Keratinocyte (primary cell): Measurements from ENCODE around the gene APBB1IP. TPM values are rescaled to one million over a fixed set of nuclear protein-coding genes. Genes with fewer than 3 reads are reported as not detected.
"Not testable (repeated sequence)": the region's sequence is repeated elsewhere in the genome, so short reads cannot be mapped to it uniquely, and the experiment has no call there.

ENCODE experiments used
- DNase-seq: peaks from one replicate; pipeline ENCODE4 v3.0.0-alpha.2; 2011; ENCODE audit warnings: low read depth, missing footprints, low spot score
- FAIRE-seq: peaks from 2 replicates; lab custom pipeline; 2011; peaks lifted over from hg19 to GRCh38; lab: Jason Lieb, UNC
- H2AFZ ChIP-seq: 2 replicates; pipeline ENCODE4 v1.6.0; 2012; ENCODE audit warnings: low read length, control low read depth, inconsistent platforms; ENCODE audit not compliant: control insufficient read depth
- H3K27ac ChIP-seq: 2 replicates; pipeline ENCODE4 v1.5.1; 2011; ENCODE audit warnings: low read length; ENCODE audit not compliant: control insufficient read depth, insufficient read depth
- H3K27me3 ChIP-seq: 3 replicates; pipeline ENCODE4 v1.6.0; 2011; ENCODE audit warnings: low read length; ENCODE audit not compliant: control insufficient read depth, insufficient read depth; ENCODE audit errors: extremely low read depth
- H3K36me3 ChIP-seq, 2 experiments: 2 replicates in 1 of 2; 3 replicates in 1 of 2; pipeline ENCODE4 v1.5.1; 2011; ENCODE audit warnings: low read length in 2 of 2, mild to moderate bottlenecking in 1 of 2; ENCODE audit not compliant: control insufficient read depth in 2 of 2, insufficient read depth in 2 of 2; ENCODE audit errors: extremely low read depth in 1 of 2
- H3K4me1 ChIP-seq: 3 replicates; pipeline ENCODE4 v1.5.1; 2011; ENCODE audit warnings: low read length; ENCODE audit not compliant: control insufficient read depth, insufficient read depth; ENCODE audit errors: extremely low read depth
- H3K4me2 ChIP-seq: 3 replicates; pipeline ENCODE4 v1.6.0; 2011; ENCODE audit warnings: low read depth, low read length; ENCODE audit not compliant: control insufficient read depth, insufficient read depth; ENCODE audit errors: extremely low read depth
- H3K4me3 ChIP-seq, 3 experiments: fragments of 200-600 bp in 1 of 3; sonication (generic) in 1 of 3; 2 replicates in 2 of 3; 3 replicates in 1 of 3; pipeline ENCODE4 v1.5.1; 2011 to 2016; ENCODE audit warnings: low read length in 3 of 3, mild to moderate bottlenecking in 3 of 3, control low read depth in 2 of 3, inconsistent platforms in 1 of 3, low read depth in 1 of 3, mixed read lengths in 1 of 3, mixed run types in 1 of 3, moderate library complexity in 1 of 3; ENCODE audit not compliant: control insufficient read depth in 2 of 3, insufficient read depth in 2 of 3; ENCODE audit errors: extremely low read depth in 1 of 3
- H3K79me2 ChIP-seq: 2 replicates; pipeline ENCODE4 v1.6.0; 2012; ENCODE audit warnings: low read length; ENCODE audit not compliant: control insufficient read depth, insufficient read depth
- H3K9ac ChIP-seq: 3 replicates; pipeline ENCODE4 v1.6.0; 2011; ENCODE audit warnings: low read length; ENCODE audit not compliant: control insufficient read depth, insufficient read depth; ENCODE audit errors: extremely low read depth
- H3K9me1 ChIP-seq: 3 replicates; pipeline ENCODE4 v1.6.0; 2011; ENCODE audit warnings: low read length; ENCODE audit not compliant: control insufficient read depth, insufficient read depth; ENCODE audit errors: extremely low read depth
- H3K9me3 ChIP-seq: 2 replicates; pipeline ENCODE4 v1.5.1; 2012; ENCODE audit warnings: low read depth, low read length; ENCODE audit not compliant: control insufficient read depth
- H4K20me1 ChIP-seq: 3 replicates; pipeline ENCODE4 v1.6.0; 2011; ENCODE audit warnings: low read length; ENCODE audit not compliant: control insufficient read depth, insufficient read depth; ENCODE audit errors: extremely low read depth
- CTCF ChIP-seq, 3 experiments: IDR thresholded peaks in 1 of 3; conservative IDR thresholded peaks in 1 of 3; optimal IDR thresholded peaks in 1 of 3; 2 replicates in 2 of 3; 3 replicates in 1 of 3; pipeline versions ENCODE3 to v1.5.1; 2011; ENCODE audit warnings: low read length in 3 of 3, mild to moderate bottlenecking in 3 of 3, moderate library complexity in 2 of 3, control low read depth in 1 of 3, inconsistent platforms in 1 of 3; ENCODE audit not compliant: insufficient read depth in 2 of 3; ENCODE audit errors: extremely low read depth in 1 of 3
- EZH2 ChIP-seq: IDR thresholded peaks from one replicate; pipeline ENCODE4 v1.6.1; 2012; ENCODE audit warnings: inconsistent platforms, mild to moderate bottlenecking, low read length, moderate library complexity
- dilution Hi-C: fragments of 300-500 bp; cut with MboI; formaldehyde crosslinking; loops from one replicate; pipeline ENCODE4 v1.7.0; 2020; ENCODE audit warnings: low sequenced_read_pairs; ENCODE audit not compliant: extremely low pct_ligation_motif_present
- polyA plus RNA-seq, 5 experiments: library from polyadenylated mRNA; depleted of rRNA in 3 of 5; stranded (reverse) in 3 of 5; stranded (forward) in 1 of 5; unstranded in 1 of 5; fragments of >200 nt; gene quantifications; 1 replicate in 1 of 5; 2 replicates in 3 of 5; 3 replicates in 1 of 5; pipeline versions ENCODE4 v1.2.1 to v1.2.3, GENCODE V29; 2011 to 2012; ENCODE audit warnings: missing spikeins in 2 of 5, low read depth in 1 of 5, low replicate concordance in 1 of 5

The APBB1IP gene
- polyA plus RNA-seq, 1 donor (not counting 4 experiments of a cell fraction or from before 2014, with no cell fraction given): not detected

DNA sequence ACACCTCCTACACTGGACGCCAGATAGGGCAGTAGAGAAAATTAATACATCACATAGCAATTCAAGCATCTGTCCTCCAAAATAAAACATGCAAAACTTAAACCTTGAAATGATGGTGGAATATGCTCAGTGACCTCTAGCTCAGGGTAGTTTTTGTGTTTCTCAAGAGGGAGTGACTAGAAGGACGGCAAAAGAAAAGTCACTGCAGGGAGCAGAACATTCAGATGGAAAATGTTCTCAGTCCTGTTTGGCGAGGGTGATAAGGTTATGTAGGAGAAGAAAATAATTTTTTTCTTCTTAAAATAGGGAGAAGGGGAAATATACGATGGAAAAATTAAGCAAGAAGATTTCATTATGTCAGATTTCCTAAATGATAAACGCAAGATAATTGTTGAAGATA, 50.9 kb downstream of the APBB1IP start:
- Histone ChIP-seq H3K9me1 (no peaks in the 10 kb centered on the region), H3K4me1 (peaks cover 19% of the 10 kb centered on the region), H3K27me3 (no peaks in the 10 kb centered on the region), H4K20me1 (no peaks in the 10 kb centered on the region), H3K4me3 (no peak overlapping the region), H3K79me2 (no peaks in the 10 kb centered on the region), H3K9ac (no peak overlapping the region), H3K36me3 (no peaks in the 10 kb centered on the region), H2AFZ (no peak overlapping the region), H3K9me3 (no peaks in the 10 kb centered on the region), H3K4me2 (no peak overlapping the region), H3K27ac (peak overlapping the region; percentile 42)
- TF ChIP-seq EZH2 (no peak), CTCF (optimal IDR thresholded peaks at IDR 0.05 in 1 of 3, IDR thresholded peaks at IDR 0.05 in 1 of 3, conservative IDR thresholded peaks at IDR 0.05 in 1 of 3; ENCODE audit: extremely low read depth in 1 of 3, insufficient read depth in 2 of 3, low read length in 3 of 3) (no peak)
- DNase-seq (no peak), FAIRE-seq (no peak)
- dilution Hi-C loops: no loop called here

DNA sequence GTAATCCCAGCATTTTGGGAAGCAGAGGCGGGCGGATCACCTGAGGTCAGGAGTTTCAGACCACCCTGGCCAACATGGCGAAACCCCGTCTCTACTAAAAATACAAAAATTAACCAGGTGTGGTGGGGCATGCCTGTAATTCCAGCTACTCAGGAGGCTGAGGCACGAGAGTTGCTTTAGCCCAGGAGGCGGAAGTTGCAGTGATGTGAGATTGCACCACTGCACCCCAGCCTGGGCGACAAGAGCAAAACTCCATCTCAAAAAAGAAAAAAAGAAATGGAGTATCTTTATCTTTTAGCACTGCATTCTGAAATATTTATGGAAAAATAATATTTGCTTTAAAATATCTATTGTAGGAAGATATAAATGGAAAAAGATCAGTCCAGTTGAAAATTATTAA, 52.2 kb downstream of the APBB1IP start:
- H3K4me2 ChIP-seq, H3K79me2 ChIP-seq, H3K9ac ChIP-seq, H3K27ac ChIP-seq, DNase-seq, H3K27me3 ChIP-seq, H3K9me1 ChIP-seq, H4K20me1 ChIP-seq, FAIRE-seq, H3K36me3 ChIP-seq, dilution Hi-C loops, H2AFZ ChIP-seq, H3K4me3 ChIP-seq, H3K9me3 ChIP-seq: not testable (repeated sequence)
- H3K4me1 ChIP-seq: peaks cover 19% of the 10 kb centered on the region

GRCh38 chr10:26491276-26491675, 53.1 kb downstream of the APBB1IP start:
- no peak for FAIRE-seq
- Histone ChIP-seq H3K9me3 (no peaks in the 10 kb centered on the region), H3K4me3 (no peak overlapping the region), H3K9me1 (no peaks in the 10 kb centered on the region), H3K27me3 (no peaks in the 10 kb centered on the region), H4K20me1 (no peaks in the 10 kb centered on the region), H3K36me3 (no peaks in the 10 kb centered on the region), H3K9ac (no peak overlapping the region), H3K4me2 (no peak overlapping the region), H3K27ac (no peak overlapping the region), H3K79me2 (no peaks in the 10 kb centered on the region), H2AFZ (no peak overlapping the region), H3K4me1 (peaks cover 16% of the 10 kb centered on the region)
- dilution Hi-C loops: no loop called here
- no peak for TF ChIP-seq CTCF (optimal IDR thresholded peaks at IDR 0.05 in 1 of 3, IDR thresholded peaks at IDR 0.05 in 1 of 3, conservative IDR thresholded peaks at IDR 0.05 in 1 of 3; ENCODE audit: extremely low read depth in 1 of 3, insufficient read depth in 2 of 3, low read length in 3 of 3)
- no peak for TF ChIP-seq EZH2
- no peak for DNase-seq
